GM10248 (cell line): ENCODE measurements around the gene ARHGAP15.

Experiments used
- CTCF ChIA-PET: fragments of 300-600 bp; sonication (Branson Sonifier 250); formaldehyde crosslinking; extraction: SDS; loops from one replicate; lab custom pipeline; 2021; ENCODE audit warnings: antibody characterized with exemption; lab: Yijun Ruan, JAX
- POLR2A ChIA-PET: fragments of 350-650 bp; sonication (Branson Sonifier 250); formaldehyde crosslinking; extraction: SDS; loops from one replicate; lab custom pipeline; 2020; ENCODE audit warnings: antibody characterized with exemption; lab: Yijun Ruan, JAX
- DNase-seq: peaks from one replicate; pipeline ENCODE4 v3.0.0; 2012; ENCODE audit errors: extremely low spot score
- CTCF ChIP-seq: IDR thresholded peaks from 2 replicates; pipeline ENCODE4 v1.5.1; 2012; ENCODE audit warnings: mild to moderate bottlenecking, low read depth; ENCODE audit errors: extremely low read depth, missing control alignments, control extremely low read depth

ARHGAP15 gene

DNA sequence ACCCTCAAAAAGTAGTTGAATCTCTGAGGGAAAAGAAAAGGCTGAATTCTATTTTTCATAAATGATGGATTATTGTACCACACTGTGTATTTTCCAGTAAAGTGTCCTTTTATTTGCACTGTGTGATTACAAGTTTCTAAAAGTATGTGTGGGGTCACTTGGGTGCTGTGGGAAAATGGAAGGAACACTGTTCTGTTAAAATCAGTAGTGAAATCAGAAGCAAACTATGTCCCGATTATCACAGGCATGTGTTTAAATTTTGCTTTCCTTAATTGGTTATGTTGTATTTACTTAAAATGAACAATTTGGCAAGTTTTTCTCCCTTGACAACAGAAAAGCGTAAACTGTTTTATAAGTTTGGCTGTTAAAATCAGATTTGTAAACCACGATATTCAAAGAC is 353.1 kb downstream of the ARHGAP15 start:
- no peak for DNase-seq
- ChIA-PET CTCF (interaction anchor here (0.9 kb wide), 1 partner anchor 30 kb away, joined by 3 read pairs; no protein-coding TSS in a partner anchor), POLR2A (no interaction called here)
- TF ChIP-seq CTCF: no peak

GRCh38 chr2:143482771-143483170 is 353.6 kb downstream of the ARHGAP15 start:
- CTCF ChIA-PET: no interaction called here
- POLR2A ChIA-PET: no interaction called here
- TF ChIP-seq CTCF: no peak
- DNase-seq: no peak

GRCh38 chr2:143486976-143487375 is 357.8 kb downstream of the ARHGAP15 start:
- ChIA-PET CTCF (interaction anchor here (1.1 to 1.2 kb wide), 2 partner anchors 10 to 12 kb away, joined by 4 to 5 read pairs; no protein-coding TSS in a partner anchor), POLR2A (no interaction called here)
- DNase-seq: no peak
- no peak for TF ChIP-seq CTCF

DNA sequence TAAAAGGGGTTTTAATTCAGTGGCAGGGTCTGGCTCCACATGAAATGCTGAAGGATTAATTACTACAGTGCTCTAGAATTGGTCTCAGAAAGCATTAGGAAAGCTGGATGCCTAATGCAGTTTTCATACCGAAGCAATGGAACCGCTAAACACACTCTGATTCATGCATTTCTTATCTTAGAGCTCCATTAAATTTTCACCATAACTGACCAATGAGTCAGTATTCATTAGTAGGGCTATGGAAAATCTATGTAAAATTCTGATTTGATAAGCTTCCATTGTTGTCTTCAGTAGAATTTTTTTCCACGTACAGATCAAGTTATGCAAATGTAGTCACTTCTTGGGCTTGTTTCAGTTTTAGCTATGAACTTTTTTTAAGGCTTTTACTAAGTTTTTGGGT is 359.9 kb downstream of the ARHGAP15 start:
- ChIA-PET CTCF (interaction anchor here (1.3 kb wide), 2 partner anchors 11 to 149 kb away, joined by 3 to 6 read pairs; no protein-coding TSS in a partner anchor), POLR2A (no interaction called here)
- DNase-seq: no peak
- no peak for TF ChIP-seq CTCF

- CTCF ChIA-PET: interaction anchor here (0.9 to 1.0 kb wide), 2 partner anchors 10 to 23 kb away, joined by 3 read pairs; no protein-coding TSS in a partner anchor
- POLR2A ChIA-PET: no interaction called here
- DNase-seq: no peak
- no peak for TF ChIP-seq CTCF
These were observed 361.9 kb downstream of the ARHGAP15 start for GRCh38 chr2:143491131-143491530.

DNA sequence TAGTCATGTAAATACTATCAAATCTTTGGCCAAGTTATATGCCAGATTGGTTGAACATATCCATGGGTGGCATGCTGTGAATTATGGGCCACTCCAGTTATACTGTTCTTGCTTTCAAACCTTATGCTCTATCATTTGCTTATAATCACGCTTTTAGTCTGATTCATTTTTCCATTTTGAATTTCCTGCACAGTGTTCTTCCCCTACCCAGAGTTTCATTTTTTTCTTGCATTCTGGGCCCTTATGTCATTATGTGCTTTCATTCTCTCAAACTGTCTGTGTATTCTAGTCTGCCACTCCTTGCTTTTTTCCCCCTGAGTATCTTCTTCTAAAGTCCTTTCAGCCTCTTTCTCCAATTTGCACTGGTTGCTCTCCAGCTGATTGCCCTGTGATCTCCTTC is 364.1 kb downstream of the ARHGAP15 start:
- POLR2A ChIA-PET: no interaction called here
- CTCF ChIA-PET: interaction anchor here (1.8 kb wide), 1 partner anchor 18 kb away, joined by 3 read pairs; no protein-coding TSS in a partner anchor

More for the DNA sequence above, 364.1 kb downstream of the ARHGAP15 start:
- no peak for TF ChIP-seq CTCF
- DNase-seq: no peak
